Neural progenitor cell (in vitro differentiated cells): ENCODE data around the gene CUL2.
"Not testable (repeated sequence)": the region's sequence is repeated elsewhere in the genome, so short reads cannot be mapped to it uniquely, and the experiment has no call there.

Source experiments
- CTCF ChIP-seq: fragments of 200-600 bp; sonication (generic); IDR thresholded peaks from 2 replicates; pipeline ENCODE4 v1.5.1; 2017; ENCODE audit warnings: antibody characterized with exemption, mild to moderate bottlenecking
- EZH2 ChIP-seq: fragments of 200-600 bp; sonication (generic); IDR thresholded peaks from 2 replicates; pipeline ENCODE4 v1.6.1; 2017; ENCODE audit warnings: antibody characterized with exemption, mild to moderate bottlenecking, moderate library complexity
- EZH2phosphoT487 ChIP-seq: fragments of 200-600 bp; sonication (generic); IDR thresholded peaks from 2 replicates; pipeline ENCODE4 v1.6.1; 2017; ENCODE audit warnings: antibody characterized with exemption

DNA sequence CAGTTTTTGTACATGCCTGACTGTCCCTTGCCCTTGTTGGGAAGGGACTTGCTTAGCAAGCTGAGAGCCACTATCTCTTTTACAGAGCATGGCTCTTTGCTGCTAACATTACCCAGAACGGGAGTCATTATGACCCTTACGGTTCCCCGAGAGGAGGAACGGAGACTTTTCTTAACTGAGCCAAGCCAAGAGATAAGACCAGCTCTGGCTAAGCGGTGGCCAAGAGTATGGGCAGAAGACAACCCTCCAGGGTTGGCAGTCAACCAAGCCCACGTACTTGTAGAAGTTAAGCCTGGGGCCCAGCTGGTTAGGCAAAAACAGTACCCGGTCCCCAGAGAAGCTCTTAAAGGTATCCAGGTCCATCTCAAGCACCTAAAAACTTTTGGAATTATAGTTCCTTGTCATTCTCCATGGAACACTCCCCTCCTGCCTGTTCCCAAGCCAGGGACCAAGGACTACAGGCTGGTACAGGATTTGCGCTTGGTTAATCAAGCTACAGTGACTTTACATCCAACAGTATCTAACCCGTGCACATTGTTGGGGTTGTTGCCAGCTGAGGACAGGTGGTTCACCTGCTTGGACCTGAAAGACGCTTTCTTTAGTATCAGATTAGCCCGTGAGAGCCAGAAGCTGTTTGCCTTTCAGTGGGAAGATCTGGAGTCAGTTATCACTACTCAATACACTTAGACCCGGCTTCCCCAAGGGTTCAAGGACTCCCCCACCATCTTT lies 118.4 kb downstream of the CUL2 start:
- not testable (repeated sequence) for TF ChIP-seq CTCF, EZH2phosphoT487, EZH2
